Measurements from ENCODE around the gene SRBD1.

DNA sequence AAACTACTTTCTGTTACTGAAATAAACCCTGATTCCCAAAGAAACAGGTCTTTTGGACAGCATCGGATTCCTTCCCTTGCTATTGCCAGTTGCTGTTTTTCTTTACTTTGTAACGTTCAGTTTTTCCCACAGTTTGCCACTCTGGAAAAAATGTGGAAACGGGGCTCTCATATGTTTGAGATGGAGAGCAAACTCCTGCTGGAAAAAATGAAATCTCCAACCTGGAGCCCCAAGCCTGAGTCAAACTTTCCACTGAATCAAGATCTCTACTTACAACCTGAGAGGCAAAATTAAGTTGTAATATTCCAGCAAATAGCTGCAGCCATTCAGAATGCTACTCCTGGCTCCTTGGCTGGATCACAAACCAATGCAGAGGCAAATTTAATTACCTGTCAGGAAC is 270.7 kb downstream of the SRBD1 start:
- TF ChIP-seq GATA2 (IDR thresholded peaks at IDR 0.05; ENCODE audit: low read depth, low read length) (no peak), GATA3 (IDR thresholded peaks at IDR 0.05; ENCODE audit: low read depth, low read length) (no peak)
